Occipital lobe (tissue), 2 donors: ENCODE data around the gene WRAP53. TPM values are rescaled to one million over a fixed set of nuclear protein-coding genes. Genes with fewer than 3 reads are reported as not detected.

ENCODE experiments used
- DNase-seq: peaks from one replicate; lab custom pipeline; 2025; lab: John Stamatoyannopoulos, UW
- total RNA-seq: library from RNA; depleted of rRNA; stranded (reverse); fragments of >200 nt; gene quantifications from one replicate; pipeline ENCODE4 v1.2.3, GENCODE V29; 2014

WRAP53 gene
- total RNA-seq, 1 donor from 2014 or later = 9.5 TPM

GRCh38 chr17:7707858-7708750, 19.8 kb downstream of the WRAP53 start:
- DNase-seq = no peak

- no peak for DNase-seq
Measured at GRCh38 chr17:7709031-7709430, 20.8 kb downstream of the WRAP53 start.

- DNase-seq = no peak
Measured at GRCh38 chr17:7710301-7710700, 22.0 kb downstream of the WRAP53 start.

GRCh38 chr17:7711051-7711755, 22.9 kb downstream of the WRAP53 start:
- DNase-seq = no peak

DNA sequence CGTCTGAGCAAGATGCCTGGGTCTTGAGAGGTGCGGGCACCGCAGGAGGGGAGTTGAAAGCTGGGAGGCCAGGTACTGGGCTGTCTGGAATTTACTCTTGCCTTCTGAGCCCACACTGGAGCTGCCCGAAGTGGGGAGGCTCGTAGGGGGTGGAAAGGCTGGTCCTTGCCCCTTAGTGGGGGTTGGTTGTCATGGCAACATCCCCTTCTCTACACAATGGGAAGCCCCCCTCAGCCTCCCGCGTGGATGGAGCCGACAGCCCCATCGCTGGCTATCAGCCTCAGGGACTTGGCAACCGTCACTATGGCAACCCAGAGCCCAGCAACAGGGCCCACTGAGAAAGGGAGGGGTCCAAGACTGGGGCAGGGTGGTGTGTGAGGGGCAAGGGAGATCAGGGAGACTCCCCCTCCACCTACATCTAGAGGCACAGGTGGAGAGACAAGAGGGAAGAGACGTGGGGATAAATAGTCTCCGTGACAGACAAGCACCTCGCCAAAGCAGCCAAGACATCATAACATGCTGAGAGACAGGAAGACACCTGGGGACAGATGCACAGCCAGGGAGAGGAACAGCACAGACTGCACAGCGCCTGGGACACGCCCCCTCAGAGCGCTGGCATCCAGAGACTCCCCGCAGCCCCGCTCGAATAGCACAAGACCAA, 24.0 kb downstream of the WRAP53 start:
- no peak for DNase-seq

DNA sequence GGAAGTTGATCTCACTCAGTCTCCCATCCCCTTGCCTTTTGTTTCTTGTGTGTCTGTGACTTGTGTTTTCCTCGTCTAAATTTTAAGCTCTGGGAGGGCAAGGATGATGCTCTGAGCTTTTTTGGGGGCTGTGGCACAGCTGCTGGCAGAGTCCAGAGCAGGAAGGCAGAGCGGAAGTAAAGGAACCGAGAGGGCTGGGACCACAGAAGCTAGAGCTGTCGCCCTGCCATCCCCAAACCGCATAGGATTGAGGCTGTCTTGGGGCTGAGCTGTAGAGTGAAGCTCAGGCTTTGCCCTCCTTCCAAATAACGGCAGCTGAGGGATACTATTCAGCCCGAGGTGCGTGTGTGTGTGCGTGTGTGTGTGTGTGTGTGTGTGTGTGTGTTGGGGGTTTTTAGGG, 25.5 kb downstream of the WRAP53 start:
- DNase-seq = no peak

DNA sequence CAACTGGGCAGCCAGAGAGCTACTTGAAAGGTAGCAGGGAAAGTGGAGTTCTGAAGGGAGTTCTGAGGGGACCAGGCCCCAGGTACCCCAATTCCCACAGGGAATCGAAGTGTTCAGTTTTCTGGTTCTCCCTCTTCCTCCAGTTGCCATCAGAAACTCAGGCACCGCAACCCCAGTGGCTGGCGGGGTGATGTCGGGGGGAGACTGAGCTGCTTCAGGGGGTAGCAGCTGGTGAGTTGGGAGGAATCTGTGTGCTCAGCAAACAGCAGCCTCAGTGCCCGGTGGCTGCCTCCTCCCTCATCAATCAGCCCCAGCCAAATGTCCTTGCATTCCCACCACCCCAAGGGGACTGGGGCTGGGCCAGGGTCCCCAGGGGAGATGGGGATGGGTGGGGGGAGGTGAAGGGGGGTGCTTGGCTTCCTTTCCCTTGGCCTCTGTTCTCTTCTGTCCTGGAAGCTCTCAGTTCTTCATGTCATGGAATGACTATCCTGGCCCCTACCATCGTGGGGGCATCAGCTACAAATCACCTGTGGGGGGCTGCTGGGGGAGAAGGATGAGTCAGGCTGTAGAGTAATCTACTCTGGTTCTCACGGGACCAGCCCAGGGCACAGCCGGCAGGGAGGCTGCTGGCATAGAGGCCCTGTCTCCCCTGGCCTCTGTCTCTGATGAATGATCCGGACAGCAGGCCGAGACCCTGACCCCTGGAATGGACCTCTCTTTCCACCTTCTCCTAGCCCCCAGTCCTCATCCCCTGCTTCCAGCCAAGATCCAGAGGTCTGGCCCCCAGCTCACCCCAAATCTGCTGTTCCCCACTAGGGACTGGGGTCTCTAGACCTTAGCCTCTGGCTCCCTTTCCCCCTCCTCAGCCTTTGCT, 26.7 kb downstream of the WRAP53 start:
- DNase-seq = no peak

DNA sequence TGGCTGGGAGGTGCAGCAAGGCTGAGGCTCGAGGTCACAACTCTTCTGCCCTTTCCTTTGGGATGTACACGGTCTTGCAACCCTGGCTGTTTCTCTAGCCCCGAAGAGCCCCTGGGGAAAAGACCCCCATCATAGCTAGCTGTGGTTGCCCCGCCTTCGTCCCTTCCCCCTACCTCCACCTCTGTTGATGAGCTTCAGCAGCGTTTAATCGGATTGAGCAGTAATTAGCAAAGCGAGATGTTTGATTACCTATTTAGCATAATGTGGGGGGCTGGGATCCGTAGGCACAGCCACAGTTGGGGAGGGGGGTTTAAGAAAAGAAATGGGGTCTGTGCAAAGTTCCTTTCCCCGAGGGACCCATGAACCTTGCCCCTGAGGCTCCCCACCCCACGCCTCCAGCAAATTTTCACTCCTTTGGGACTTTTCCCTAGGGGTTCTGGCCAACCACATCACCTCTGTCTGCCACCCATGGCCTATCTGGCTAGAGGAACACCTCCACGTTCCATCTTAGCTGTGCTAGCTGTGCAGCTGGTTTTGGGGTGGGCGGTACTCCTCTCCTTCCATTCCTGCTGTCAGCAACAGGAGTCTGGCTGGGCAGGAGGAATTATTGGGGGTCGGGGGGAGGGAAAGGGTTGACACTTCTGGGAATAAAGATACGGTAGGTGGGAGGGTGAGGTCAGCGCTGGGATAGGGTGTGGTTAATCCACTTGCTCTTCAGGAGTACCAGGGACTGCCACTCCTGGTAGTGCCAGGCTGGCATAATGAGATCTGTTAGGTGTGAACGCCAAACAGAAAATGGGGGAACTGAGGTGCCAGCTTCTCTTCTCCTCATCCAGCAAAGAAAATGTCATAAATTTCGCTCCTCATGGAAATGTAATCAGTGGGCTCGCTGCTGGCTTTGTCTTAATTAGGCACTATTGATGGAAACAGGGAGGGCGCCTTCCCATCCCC, 27.9 kb downstream of the WRAP53 start:
- DNase-seq = no peak

GRCh38 chr17:7716901-7717755, 28.9 kb downstream of the WRAP53 start, which contains the start of gene DNAH2:
DNAH2 (plus strand) TSS chr17:7717744; CDS start chr17:7719735, 1,991 bp downstream.
- DNase-seq = peak; percentile 72

GRCh38 chr17:7717756-7718350, 29.6 kb downstream of the WRAP53 start:
- no peak for DNase-seq

DNA sequence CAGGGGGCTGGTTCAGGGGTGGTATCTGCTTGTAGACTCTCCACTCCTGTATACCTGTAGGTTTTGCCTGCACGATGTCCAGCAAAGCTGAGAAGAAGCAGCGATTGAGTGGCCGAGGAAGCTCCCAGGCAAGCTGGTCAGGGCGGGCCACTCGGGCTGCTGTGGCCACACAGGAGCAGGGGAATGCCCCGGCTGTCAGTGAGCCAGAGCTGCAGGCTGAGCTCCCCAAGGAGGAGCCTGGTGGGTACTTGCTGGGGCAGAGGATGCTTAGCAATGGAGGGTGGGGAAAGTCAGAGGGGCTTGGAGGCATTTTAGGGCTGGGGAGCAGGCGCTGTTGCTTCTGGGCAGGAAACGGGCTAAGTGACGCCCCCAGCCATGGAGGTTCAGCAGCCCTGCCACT, 31.4 kb downstream of the WRAP53 start:
- no peak for DNase-seq

- no peak for DNase-seq
Measured at GRCh38 chr17:7720125-7720524, 31.8 kb downstream of the WRAP53 start.

GRCh38 chr17:7721612-7722011, 33.3 kb downstream of the WRAP53 start:
- DNase-seq = no peak

DNA sequence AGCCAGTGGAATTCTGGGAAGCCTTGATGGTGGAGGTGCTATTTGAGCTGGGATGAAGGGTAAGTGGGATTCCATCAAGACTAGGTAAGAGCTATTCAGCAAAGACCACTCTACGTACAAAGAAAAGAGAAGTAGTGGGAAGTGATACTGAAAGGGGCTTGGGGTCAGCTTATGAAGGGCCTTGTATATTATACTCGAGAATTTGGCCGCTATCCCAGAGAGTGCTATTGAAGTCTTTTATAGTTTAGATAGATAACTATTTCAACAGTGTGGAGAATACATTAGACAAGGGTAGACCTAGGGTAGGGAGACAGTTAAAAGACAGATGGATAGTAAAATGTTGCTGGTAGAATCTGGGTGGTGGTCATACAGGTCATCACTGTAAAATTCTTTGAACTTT, 39.6 kb downstream of the WRAP53 start:
- DNase-seq = no peak

DNA sequence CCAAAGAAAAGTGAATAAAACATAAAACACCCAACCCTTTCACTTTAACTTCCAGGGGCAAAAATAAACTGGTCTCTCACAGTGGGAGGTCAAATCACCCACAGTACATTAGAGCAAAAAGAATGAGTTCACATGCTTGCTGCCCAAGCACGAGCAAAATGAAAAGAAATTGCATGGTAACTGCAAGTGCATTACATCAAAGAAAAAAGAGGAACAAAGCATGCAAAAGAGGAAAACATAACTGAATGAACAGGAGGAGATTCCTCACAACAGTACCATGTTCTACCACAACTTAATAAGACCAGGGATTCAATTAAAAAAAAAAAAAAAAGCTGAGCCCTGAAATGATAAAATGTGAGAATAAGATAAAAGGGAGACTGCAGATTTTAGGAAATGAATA, 41.5 kb downstream of the WRAP53 start:
- no peak for DNase-seq

DNA sequence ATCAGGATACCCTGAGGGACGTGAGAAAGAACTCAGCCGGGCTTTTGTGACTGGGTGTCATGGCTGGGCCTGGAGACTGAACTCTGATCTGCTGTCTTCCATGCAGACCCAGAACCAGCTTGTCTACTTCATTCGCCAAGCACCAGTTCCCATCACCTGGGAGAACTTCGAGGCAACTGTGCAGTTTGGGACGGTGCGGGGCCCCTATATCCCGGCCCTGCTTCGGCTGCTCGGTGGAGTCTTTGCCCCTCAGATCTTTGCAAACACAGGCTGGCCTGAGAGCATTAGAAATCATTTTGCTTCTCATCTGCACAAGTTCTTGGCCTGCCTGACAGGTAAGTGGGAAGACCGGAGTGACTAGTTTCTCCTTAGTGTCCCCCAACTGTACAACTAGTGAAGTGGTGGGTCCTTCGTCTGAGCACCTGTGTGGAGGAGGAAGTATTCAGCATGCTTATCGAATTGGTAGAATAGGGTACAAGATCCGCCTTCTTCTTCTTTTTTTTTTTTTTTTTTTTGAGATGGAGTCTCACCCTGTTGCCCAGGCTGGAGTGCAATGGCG, 44.8 kb downstream of the WRAP53 start:
- DNase-seq = no peak

GRCh38 chr17:7737601-7738000, 49.3 kb downstream of the WRAP53 start:
- DNase-seq = no peak

- no peak for DNase-seq
Measured at GRCh38 chr17:7739746-7740145, 51.5 kb downstream of the WRAP53 start.
